HG02938 (cell line): ENCODE measurements around the gene EPS8L1.
"Not testable (repeated sequence)": the region's sequence is repeated elsewhere in the genome, so short reads cannot be mapped to it uniquely, and the experiment has no call there.

ENCODE experiments used
- ATAC-seq: cut with Tn5 transposase; IDR thresholded peaks from one replicate; pipeline ENCODE4 v1.9.1; 2021; ENCODE audit warnings: mild to moderate bottlenecking, moderate library complexity; ENCODE audit not compliant: unreplicated experiment

EPS8L1 gene

DNA sequence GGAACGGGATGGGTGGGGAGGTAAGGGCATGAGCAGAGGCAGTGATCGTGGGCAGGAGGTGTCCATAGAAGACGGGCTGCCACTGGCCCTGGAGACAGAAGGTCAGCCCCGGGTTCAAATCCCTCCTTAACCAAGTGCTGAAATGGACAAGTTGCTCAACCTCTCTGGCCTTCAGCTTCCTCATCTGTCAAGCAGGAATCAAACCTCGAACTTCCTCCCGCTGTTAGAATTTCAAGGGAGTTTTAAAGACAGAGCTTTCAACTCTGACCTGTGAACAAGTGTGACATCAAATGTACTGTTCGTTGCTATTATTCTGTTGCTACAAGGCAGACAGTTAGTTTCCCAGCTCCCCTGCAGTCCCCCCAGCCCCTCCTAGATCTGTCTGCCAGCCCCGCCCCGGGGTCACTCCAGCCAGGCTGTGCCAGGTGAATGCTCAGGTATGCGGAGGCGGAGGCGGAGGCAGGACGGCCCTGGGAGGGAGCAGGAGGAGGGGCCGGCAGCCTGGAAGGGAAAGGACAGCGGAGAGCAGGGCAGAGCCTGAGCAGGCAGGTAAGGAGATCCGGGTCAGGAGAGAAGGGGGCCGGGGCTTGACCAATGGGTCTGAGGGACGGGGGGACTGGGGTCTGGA lies at the start of gene EPS8L1:
Gene EPS8L1 (plus strand): TSS at position 499 of the 628 bp plus-strand sequence. CDS start 576 bp downstream, outside the sequence.
- no peak for ATAC-seq

GRCh38 chr19:55027140-55027471 lies 48.6 kb upstream of the EPS8L1 start:
- ATAC-seq = not testable (repeated sequence)

DNA sequence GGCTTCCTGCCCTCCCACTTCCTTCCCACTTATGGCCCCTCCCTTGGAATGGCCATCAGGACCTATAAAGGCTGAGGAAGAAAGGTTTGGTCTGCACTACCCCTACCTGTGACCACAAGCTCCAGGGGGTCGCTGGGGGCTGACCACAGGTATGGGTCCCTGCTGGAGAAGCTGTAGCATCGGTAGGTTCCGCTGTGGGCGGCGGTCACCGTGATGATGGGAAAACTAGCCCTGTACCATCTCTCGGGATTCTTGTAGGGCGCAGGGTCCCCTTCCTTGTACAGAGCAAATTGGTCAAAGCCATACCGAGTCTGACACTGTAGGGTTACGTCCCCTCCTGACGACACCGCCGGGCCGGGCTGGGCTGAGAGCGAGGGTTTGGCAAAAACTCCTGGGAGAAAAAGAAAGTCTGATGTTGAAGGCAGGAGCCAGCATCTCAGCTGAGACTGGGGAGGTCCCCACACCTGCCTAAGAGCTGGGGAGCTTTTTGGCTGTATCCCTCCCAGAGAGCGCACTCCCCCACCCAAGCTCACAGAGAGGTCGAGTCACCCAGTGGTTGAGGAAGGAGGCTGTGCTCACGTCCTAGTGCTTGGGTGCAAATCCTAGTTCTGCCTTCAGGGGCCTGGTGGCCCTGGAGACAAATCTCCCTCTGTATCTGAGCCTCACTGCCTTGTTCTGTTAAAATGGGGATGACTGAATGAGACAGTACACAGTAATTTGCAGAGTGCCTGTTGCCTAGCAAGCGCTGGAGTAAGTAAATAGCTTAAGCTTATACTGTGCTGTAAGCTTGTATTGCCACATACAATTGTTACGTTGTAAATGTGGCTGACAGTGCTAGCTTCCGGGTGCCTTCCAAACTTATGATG lies 48.0 kb upstream of the EPS8L1 start:
- ATAC-seq = no peak

GRCh38 chr19:55028757-55029156 lies 46.9 kb upstream of the EPS8L1 start:
- no peak for ATAC-seq

DNA sequence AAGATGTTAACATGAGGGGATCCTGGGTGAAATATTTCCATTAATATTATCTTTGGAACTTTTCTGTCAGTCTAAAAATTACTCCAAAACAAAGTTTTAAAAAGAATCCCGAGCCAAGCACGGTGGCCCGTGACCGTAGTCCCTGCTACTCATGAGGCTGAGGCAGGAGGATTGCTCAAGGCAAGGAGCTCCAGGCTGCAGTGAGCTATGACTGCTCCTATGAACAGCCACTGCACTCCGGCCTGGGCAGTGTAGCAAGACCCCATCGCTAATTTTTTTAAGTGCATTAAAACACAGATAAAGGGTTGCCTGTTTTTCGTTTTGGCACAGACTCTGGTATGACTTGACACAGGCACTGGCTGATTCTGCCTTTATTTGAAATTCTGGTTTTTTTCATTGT lies 44.5 kb upstream of the EPS8L1 start:
- ATAC-seq = no peak

DNA sequence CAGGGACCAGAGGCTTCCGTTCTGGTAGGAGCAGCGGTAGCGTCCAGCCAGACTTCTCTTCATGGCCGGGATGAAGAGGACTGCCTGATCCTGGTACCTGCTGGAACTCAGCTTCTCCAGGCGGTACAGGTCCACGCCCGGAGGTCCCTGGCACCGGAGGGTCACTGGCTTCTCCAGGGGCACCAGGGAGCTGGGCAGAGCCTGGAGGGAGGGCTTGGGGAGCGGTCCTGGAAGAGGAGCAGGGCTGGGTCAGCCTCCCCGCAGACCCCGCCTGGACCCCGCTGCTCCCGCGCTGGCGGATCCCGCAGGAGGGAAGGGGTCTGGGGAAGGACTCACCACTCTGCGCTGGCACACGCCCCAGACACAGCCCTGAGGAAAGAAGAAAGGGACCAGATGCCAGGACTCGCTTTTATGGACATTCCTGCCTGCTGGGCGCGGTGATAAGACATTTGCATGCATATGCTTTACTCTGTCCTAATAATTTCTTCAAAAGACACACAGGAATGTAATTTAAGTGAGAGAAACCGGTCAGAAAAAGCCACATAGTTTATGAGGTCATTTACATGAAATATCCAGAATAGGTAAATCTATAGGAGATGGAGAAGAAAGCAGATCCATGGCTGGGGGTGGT lies 43.4 kb upstream of the EPS8L1 start:
- no peak for ATAC-seq

DNA sequence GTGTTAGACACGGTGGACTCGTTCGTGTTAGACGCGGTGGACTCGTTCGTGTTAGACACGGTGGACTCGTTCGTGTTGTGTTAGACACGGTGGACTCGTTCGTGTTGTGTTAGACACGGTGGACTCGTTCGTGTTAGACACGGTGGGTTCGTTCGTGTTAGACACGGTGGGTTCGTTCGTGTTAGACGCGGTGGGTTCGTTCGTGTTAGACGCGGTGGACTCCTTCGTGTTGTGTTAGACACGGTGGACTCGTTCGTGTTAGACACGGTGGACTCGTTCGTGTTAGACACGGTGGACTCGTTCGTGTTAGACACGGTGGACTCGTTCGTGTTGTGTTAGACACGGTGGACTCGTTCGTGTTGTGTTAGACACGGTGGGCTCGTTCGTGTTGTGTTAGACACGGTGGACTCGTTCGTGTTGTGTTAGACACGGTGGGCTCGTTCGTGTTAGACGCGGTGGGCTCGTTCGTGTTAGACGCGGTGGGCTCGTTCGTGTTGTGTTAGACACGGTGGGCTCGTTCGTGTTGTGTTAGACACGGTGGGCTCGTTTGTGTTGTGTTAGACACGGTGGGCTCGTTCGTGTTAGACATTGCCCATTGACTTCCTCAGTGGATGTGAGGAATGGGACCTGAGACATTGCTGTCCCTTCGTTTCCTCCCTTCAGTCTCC lies 42.6 kb upstream of the EPS8L1 start:
- ATAC-seq = not testable (repeated sequence)

- no peak for ATAC-seq
Measured at GRCh38 chr19:55034751-55035150, 40.9 kb upstream of the EPS8L1 start.

- no peak for ATAC-seq
Measured at GRCh38 chr19:55036058-55036457, 39.6 kb upstream of the EPS8L1 start.

DNA sequence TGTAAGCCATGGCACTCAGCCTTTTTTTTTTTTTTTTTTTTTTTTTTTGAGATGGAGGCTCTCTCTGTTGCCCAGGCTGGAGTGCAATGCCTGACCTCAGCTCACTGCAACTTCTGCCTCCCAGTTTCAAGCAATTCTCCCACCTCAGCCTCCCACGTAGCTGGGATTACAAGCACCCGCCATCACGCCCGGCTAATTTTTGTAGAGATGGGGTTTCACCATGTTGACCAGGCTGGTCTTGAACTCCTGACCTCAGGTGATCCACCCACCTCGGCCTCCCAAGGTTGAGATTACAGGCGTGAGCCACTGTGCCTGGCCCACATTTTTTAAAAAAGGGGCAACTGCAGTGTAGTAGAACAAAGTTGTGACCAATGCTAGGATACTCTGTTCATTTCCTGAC lies 38.1 kb upstream of the EPS8L1 start:
- not testable (repeated sequence) for ATAC-seq

GRCh38 chr19:55040654-55041053 lies 35.0 kb upstream of the EPS8L1 start:
- not testable (repeated sequence) for ATAC-seq

- no peak for ATAC-seq
Measured at GRCh38 chr19:55041244-55041626, 34.4 kb upstream of the EPS8L1 start.

GRCh38 chr19:55041627-55042343 lies 33.9 kb upstream of the EPS8L1 start:
- ATAC-seq = no peak

- no peak for ATAC-seq
Measured at GRCh38 chr19:55042344-55042678, 33.4 kb upstream of the EPS8L1 start.

DNA sequence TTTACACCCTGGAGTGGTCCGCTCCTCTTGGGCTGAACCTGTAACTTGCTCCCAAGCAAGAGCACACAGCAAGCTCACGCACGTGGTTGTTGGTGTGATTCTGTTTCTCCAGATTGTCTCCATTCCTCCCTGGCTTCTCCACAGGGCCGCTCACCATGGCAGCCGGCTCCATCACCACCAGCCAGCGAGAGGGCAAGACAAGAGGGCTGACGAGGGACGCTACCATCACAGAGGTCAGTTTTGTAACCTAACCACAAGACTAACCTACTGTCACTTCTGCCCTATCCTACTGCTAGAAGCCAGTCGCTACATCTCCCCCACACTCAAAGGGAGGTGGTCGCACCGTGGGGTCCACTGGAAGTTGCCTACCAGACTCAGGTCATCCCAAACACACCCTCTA lies 33.0 kb upstream of the EPS8L1 start:
- ATAC-seq = no peak

GRCh38 chr19:55044286-55044685 lies 31.4 kb upstream of the EPS8L1 start:
- ATAC-seq = no peak

GRCh38 chr19:55044771-55045716 lies 30.6 kb upstream of the EPS8L1 start:
- no peak for ATAC-seq

GRCh38 chr19:55046975-55047622 lies 28.6 kb upstream of the EPS8L1 start:
- ATAC-seq = no peak

DNA sequence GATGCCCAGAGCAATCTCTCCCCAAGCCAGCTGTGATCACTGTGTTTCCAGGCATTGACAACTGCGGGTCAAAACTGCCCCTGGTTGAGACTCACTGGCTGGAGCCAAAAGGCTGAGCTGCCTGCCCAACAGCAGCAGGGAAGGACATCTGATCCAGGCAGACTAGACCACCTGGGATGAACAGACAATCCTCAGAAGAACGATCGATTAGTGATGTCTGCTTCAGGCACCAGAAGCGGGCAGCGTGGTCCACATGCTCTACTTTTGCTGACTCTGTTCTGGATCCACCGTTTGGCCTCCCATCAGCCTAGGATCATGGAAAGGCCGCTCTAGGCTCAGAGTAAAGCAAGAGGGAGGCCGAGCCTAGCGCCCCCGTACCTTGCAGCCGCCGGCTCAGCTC lies 27.7 kb upstream of the EPS8L1 start:
- no peak for ATAC-seq
